Stimulated activated CD4-positive, alpha-beta T cell treated with anti-CD3 and anti-CD28 coated beads, Interleukin-4, amount 100 ng/mL, for 24 hours (primary cell): ENCODE data around the gene KANK4.

Experiments used
- DNase-seq: peaks from one replicate; pipeline ENCODE4 v3.0.0-alpha.2; 2020

The KANK4 gene

DNA sequence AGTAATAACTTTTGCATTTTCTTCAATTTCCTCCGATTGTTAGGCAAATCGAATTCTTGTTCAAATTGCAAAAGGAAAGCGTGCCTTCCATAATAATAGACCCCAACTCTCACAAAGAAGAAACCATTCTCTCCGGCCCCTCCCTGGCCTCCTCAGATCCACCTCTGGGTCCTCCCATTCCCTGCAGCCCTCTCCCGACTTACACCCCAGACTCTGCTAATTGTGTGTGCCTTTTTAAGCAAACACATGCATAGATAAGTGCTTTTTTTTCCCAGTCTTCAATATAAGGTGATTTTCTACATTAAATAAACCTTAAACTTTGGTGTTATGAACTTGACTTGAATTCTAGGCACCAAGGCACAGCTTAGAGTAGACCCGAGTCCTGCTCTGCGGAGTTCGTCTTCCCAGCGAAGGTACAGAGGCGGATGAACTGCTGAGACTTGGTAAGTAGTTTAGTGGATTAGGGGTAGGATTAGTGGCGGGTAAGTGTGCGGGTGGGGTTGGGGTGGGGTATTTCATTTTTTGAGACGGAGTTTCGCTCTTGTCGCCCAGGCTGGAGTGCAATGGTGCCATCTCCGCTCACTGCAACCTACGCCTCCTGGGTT, 123.0 kb downstream of the KANK4 start:
- no peak for DNase-seq

DNA sequence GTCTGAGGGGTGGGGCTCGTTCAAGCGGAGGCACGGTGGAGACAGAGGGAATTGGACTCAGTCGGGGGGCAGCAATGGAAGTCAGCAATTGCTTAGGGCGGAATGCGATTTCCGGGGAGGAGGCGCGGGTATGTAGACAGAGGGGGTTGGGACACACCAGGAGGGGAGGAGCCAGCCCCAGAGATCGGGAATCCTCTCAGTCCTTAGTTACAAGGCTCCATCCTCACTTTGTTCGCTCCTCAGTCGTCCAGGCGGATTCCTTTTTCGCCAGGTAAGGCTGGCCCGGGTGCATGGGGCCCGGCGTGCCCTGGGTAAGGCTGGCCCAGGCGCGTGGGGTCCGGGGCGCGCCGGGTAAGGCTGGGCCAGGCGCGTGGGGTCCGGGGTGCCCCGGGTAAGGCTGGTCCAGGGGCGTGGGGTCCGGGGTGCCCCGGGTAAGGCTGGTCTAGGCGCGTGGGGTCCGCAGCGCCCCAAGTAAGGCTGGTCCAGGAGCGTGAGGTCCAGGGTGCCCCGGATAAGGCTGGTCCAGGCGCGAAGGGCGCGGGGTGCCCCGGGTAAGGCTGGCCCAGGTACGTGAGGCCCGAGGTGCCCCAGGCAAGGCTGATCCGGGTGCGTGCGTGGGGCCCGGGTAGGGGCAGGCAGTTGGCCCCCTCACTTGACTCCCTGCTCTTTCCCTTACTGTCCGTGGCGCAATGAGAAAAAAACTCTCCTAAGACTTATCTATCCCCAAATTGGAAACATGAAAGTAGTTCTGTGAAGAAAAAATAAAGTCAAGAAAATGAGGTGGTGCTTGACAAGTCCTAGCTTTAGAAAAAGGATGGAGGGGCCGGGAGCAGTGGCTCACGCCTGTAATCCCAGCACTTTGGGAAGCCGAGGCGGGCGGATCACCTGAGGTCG, 124.3 kb downstream of the KANK4 start, which contains the start of gene L1TD1:
TSS of gene L1TD1 (plus strand) at position 199 of the 894 bp plus-strand sequence. CDS start 11,780 bp downstream, outside the sequence.
- DNase-seq, result no peak

DNA sequence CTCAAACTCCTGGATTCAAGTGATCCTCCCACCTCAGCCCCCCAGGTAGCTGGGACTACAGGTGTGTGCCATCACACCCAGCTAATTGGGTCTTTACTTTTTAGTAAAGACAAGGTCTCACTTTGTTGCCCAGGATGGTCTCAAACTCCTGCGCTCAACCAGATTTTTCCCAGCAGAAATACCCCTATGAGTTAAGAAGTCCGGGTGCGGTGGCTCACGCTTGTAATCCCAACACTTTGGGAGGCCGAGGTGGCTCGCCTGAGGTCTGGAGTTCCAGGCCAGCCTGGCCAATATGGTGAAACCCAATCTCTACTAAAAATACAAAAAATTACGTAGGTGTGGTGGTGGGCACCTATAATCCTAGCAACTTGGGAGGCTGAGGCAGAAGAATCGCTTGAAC, 131.1 kb downstream of the KANK4 start:
- DNase-seq, result no peak

DNA sequence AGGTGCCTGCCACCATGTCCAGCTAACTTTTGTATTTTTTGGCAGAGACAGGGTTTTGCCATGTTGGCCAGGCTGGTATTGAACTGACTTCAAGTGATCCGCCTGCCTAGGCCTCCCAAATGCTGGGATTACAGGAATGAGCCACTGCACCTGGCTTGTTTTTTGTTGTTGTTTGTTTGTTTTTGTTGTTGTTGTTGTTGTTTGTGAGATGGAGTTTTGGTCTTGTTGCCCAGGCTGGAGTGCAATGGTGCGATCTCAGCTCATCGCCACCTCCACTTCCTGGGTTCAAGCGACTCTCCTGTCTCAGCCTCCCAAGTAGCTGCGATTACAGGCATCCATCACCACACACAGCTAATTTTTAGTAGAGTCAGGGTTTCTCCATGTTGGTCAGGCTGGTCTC, 131.7 kb downstream of the KANK4 start:
- no peak for DNase-seq
